ENCODE results near the gene ETV4. TPM values are rescaled to one million over a fixed set of nuclear protein-coding genes. Genes with fewer than 3 reads are reported as not detected.

ETV4 gene
- total and polyA plus RNA-seq, 7 donors, result 0.46 to 2.6 (median 1.2) TPM; not detected in 2

GRCh38 chr17:43533699-43534098 is 12.4 kb downstream of the ETV4 start:
- Histone ChIP-seq H3K27me3 (no peaks in the 10 kb centered on the region), H3K4me1 (peaks cover 0 to 15% (median 14%) of the 10 kb centered on the region in 4 donors), H3K4me3 (no peak overlapping the region), H3K36me3 (no peaks in the 10 kb centered on the region), H3K27ac (no peak overlapping the region), H3K9me3 (no peaks in the 10 kb centered on the region)
- DNase-seq, result no peak
- intact Hi-C loops (cut with DNase I), result no loop called here
- TF ChIP-seq POLR2A (IDR thresholded peaks at IDR 0.05), result no peak
- TF ChIP-seq, protein P1, sequence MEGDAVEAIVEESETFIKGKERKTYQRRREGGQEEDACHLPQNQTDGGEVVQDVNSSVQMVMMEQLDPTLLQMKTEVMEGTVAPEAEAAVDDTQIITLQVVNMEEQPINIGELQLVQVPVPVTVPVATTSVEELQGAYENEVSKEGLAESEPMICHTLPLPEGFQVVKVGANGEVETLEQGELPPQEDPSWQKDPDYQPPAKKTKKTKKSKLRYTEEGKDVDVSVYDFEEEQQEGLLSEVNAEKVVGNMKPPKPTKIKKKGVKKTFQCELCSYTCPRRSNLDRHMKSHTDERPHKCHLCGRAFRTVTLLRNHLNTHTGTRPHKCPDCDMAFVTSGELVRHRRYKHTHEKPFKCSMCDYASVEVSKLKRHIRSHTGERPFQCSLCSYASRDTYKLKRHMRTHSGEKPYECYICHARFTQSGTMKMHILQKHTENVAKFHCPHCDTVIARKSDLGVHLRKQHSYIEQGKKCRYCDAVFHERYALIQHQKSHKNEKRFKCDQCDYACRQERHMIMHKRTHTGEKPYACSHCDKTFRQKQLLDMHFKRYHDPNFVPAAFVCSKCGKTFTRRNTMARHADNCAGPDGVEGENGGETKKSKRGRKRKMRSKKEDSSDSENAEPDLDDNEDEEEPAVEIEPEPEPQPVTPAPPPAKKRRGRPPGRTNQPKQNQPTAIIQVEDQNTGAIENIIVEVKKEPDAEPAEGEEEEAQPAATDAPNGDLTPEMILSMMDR (IDR thresholded peaks at IDR 0.05), result no peak
- no peak for TF ChIP-seq EP300 (IDR thresholded peaks at IDR 0.05)
- TF ChIP-seq POLR2AphosphoS5 (IDR thresholded peaks at IDR 0.05), result no peak
- WGBS, 2 donors, result 94% methylated on average over 4 of the region's 4 CpGs

DNA sequence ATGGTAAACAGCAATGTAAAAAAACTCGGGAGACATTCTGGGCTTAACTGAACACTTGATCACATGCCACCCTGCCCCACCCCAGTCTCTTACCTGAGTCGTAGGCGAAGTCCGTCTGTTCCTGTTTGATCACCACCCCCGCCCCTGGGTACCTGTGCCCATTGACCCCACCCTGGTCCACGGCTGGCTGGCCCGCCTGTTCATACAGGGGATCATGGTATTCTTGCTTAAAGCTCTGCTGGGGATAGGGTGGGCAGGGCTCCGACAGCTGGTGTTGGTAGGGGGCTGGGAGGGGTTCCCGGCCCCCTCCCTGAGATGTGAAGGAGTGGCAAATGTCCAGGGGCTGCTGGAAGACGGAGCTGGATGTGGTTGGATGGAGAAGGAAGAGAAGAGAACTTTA is 13.6 kb downstream of the ETV4 start:
- TF ChIP-seq EP300 (IDR thresholded peaks at IDR 0.05), result no peak
- no peak for TF ChIP-seq POLR2AphosphoS5 (IDR thresholded peaks at IDR 0.05)
- peaks cover 0 to 15% (median 14%) of the 10 kb centered on the region in 4 donors for H3K4me1 ChIP-seq
- H3K27me3 ChIP-seq, result no peaks in the 10 kb centered on the region
- no peak for DNase-seq
- WGBS, 2 donors, result 23 to 73% methylated on average over 10 of the region's 10 CpGs
- no peaks in the 10 kb centered on the region for H3K9me3 ChIP-seq
- no peak overlapping the region for H3K4me3 ChIP-seq
- intact Hi-C loops (cut with DNase I), result no loop called here
- H3K36me3 ChIP-seq, result peaks cover 0 to 5% (median 0%) of the 10 kb centered on the region in 4 donors
- no peak overlapping the region for H3K27ac ChIP-seq

DNA sequence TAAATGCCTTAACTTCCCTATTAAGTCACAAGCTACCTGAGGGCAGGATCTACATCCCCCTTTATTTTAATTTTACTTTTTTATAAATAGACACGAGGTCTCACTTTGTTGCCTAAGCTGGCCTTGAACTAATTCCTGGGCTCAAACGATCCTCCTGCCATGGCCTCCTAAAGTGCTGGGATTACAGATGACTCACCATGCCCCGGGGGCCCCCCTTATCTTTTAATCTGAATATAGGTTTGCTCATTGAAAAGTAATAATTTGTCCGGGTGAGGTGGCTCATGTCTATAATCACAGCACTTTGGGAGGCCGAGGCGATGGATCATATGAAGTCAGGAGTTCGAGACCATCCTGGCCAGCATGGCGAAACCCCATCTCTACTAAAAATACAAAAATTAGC is 14.2 kb downstream of the ETV4 start:
- Histone ChIP-seq H3K36me3 (peaks cover 0 to 11% (median 0%) of the 10 kb centered on the region in 4 donors), H3K4me1 (peaks cover 0 to 15% (median 14%) of the 10 kb centered on the region in 4 donors), H3K27ac (no peak overlapping the region), H3K9me3 (no peaks in the 10 kb centered on the region), H3K27me3 (no peaks in the 10 kb centered on the region), H3K4me3 (no peak overlapping the region)
- DNase-seq, result no peak
- intact Hi-C loops (cut with DNase I), result no loop called here
- TF ChIP-seq POLR2AphosphoS5 (IDR thresholded peaks at IDR 0.05), result no peak
- no peak for TF ChIP-seq POLR2A (IDR thresholded peaks at IDR 0.05)
- TF ChIP-seq, protein P1 (IDR thresholded peaks at IDR 0.05), result no peak
- TF ChIP-seq EP300 (IDR thresholded peaks at IDR 0.05), result no peak
- WGBS, 2 donors, result 65 to 87% methylated on average over 8 of the region's 8 CpGs

DNA sequence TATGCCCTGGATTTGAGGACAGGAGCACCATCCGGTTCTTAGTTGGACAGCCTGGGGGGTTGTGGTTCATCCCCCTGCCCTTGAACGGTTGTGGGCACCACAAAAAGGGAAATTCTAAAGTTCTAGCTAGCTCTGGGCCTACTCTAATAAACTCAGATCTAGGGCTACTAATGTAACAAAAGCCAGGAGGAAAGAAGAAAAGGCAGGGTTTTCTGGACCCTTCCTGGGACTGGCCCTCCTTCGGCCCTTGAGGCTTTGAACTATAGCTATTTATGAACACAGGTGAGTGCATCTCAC is 15.1 kb downstream of the ETV4 start:
- Histone ChIP-seq H3K4me3 (no peak overlapping the region), H3K4me1 (peaks cover 0 to 15% (median 14%) of the 10 kb centered on the region in 4 donors), H3K36me3 (peaks cover 0 to 21% (median 0%) of the 10 kb centered on the region in 4 donors), H3K27ac (peak overlapping the region in 3 of 4 donors; percentile 32 to 38 (median 35)), H3K9me3 (no peaks in the 10 kb centered on the region), H3K27me3 (no peaks in the 10 kb centered on the region)
- DNase-seq, result no peak
- WGBS, 2 donors, result 66 to 89% methylated on average over 3 of the region's 3 CpGs
- intact Hi-C loops (cut with DNase I), result no loop called here
- TF ChIP-seq POLR2AphosphoS5 (IDR thresholded peaks at IDR 0.05) (no peak), EP300 (IDR thresholded peaks at IDR 0.05) (no peak), POLR2A (IDR thresholded peaks at IDR 0.05) (no peak)
- TF ChIP-seq, protein P1 (IDR thresholded peaks at IDR 0.05), result no peak

- TF ChIP-seq EP300 (IDR thresholded peaks at IDR 0.05), result no peak
- peak in 1 of 4 donors; percentile 37 for TF ChIP-seq POLR2AphosphoS5 (IDR thresholded peaks at IDR 0.05)
- TF ChIP-seq POLR2A (IDR thresholded peaks at IDR 0.05), result no peak
- TF ChIP-seq, protein P1 (IDR thresholded peaks at IDR 0.05), result no peak
- WGBS, 2 donors, result 44 to 57% methylated on average over 23 of the region's 23 CpGs
- Histone ChIP-seq H3K4me3 (peak overlapping the region in 2 of 4 donors; percentile 10 to 13), H3K9me3 (no peaks in the 10 kb centered on the region), H3K4me1 (peaks cover 0 to 15% (median 14%) of the 10 kb centered on the region in 4 donors), H3K27me3 (no peaks in the 10 kb centered on the region), H3K27ac (peak overlapping the region; percentile 28 to 39 (median 35)), H3K36me3 (peaks cover 0 to 26% (median 0%) of the 10 kb centered on the region in 4 donors)
- peak; percentile 81 for DNase-seq
- intact Hi-C loops (cut with DNase I), result no loop called here
Observed at GRCh38 chr17:43530288-43531081, 15.7 kb downstream of the ETV4 start.

Measured in sigmoid colon (tissue), 7 donors.